DMS 273 (cell line): ENCODE data around the gene APOBEC3C.
"Not testable (repeated sequence)": the region's sequence is repeated elsewhere in the genome, so short reads cannot be mapped to it uniquely, and the experiment has no call there.

ENCODE experiments used
- DNase-seq: peaks from one replicate; lab custom pipeline; 2025; ENCODE audit not compliant: unreplicated experiment; lab: John Stamatoyannopoulos, UW

Gene APOBEC3C

GRCh38 chr22:39055658-39056057 lies 41.6 kb downstream of the APOBEC3C start:
- DNase-seq = no peak

GRCh38 chr22:39061290-39061689 lies 47.2 kb downstream of the APOBEC3C start:
- not testable (repeated sequence) for DNase-seq

- not testable (repeated sequence) for DNase-seq
Measured at GRCh38 chr22:39061951-39062350, 47.9 kb downstream of the APOBEC3C start.

- DNase-seq = not testable (repeated sequence)
Measured at GRCh38 chr22:39063904-39064303, 49.8 kb downstream of the APOBEC3C start.

GRCh38 chr22:39066442-39067276 lies 52.6 kb downstream of the APOBEC3C start:
- not testable (repeated sequence) for DNase-seq

- no peak for DNase-seq
Measured at GRCh38 chr22:39068033-39068785, 54.2 kb downstream of the APOBEC3C start.
